Inflammatory macrophage treated with lipopolysaccharide for 4 hours (primary cell): ENCODE results near the gene SMIM44.
"Not testable (repeated sequence)": the region's sequence is repeated elsewhere in the genome, so short reads cannot be mapped to it uniquely, and the experiment has no call there.

ENCODE experiments used
- DNase-seq: peaks from one replicate; pipeline ENCODE4 v3.0.0-alpha.2; 2020

The SMIM44 gene

DNA sequence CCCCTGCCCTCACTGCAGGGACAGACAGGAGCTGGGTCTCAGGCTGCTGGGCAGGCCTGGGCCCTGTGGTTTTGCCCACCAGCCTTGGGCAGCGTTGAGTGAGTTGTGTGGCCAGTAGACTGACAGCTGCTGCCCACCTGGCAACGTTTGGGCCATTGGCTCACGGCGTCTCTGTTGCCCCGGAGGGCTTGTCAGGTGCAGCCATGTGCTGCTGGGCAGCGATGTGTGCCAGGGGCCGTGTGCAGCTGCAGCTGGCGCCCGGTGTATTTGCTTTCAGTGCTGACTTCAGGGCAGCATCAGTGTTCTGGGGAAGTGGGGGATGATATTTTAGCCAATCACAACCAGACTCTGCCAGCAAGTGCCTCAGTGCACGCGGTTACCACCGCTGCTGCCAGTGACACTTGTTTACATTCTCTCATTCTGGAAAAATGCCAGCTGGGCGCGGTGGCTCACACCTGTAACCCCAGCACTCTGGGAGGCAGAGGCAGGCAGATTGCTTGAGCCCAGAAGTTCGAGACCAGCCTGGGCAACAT is 33.5 kb upstream of the SMIM44 start:
- DNase-seq = no peak

DNA sequence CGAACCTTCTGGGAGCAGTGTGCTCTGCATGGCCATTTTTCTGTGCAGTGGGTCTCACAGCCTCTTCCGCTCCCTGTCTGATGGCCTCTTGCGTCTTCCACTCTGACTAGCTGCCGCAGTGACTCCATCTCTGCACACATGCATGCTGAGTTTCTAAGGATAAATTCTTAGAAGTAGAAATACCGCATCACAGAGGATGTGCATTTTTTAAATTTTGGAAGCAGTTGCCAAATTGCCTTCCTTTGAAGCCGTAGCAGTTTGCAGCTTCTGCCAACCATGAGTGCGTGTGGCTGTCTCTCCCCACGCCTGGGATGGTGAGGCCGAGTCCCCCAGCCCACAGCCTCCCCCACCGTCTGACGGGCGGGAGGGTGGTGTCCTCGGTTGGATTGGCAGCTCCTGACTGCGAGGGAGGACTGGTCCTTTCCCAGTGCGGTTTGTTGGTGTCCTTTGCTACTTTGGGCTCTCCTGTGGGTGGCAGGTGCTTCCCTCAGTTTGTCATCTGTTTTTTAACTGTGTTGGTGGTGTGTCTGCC is 32.7 kb upstream of the SMIM44 start:
- no peak for DNase-seq

DNA sequence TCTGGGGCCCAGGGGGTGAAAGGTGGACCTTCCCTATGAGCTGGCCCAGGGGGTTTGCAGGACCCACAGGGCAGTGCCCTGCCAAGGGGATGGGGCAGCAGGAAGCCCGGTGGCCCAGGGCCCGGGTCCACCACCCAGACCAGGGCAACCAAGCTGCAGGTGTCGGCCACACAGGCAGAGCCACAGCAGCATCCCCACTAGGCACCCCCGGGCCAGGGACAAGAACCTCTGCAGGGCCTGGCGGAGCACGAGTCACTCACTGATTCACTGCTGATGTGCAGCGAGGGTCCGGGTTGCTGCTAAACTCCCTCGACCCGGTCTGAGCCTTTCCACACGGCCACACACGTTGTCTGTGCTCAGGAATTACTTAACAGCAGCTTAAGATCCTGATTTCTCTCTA is 31.7 kb upstream of the SMIM44 start:
- DNase-seq = no peak

DNA sequence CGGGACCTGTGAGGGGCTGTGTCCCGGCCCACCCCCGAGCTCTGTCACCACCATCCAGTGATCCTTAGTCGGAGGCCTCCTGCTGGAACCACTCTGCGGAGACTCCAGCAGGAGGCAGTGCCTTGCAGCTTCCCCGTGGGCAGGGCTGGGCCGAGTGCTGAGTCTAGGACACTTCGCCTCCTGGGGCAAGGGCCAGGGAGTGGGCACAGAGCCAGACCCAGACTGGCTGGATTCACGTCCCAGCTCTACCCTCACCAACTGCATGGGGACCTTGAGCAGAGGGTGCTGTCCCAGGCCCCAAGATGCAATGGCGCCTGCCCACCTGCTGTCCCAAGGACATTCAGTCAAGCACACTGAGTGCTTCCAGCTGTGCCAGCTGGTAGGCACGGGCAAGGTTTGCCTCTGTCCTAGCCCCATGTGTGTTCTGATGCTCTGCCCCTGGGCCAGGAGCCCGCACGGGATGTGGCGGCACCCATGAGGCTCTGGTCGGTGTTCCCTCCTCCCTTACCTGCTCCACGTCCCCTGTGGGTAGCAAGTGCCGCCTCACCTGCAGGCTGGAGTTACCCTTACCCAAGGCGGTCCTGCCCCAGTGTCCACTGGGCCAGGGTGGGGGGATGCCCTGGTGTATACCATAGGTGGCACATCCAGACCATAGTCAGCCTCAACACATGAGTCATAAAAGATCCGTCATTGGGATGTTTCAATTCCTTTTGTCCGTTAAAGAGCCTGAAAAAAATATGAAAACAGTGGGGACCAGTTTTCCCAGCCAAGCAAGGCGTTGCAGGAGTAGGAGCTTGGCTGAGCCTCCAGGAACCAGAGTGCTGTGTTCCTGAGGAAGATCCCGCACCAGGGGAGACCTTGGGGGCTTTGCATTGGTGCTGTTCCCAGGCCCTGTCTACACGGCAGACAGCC is 30.2 kb upstream of the SMIM44 start:
- no peak for DNase-seq

DNA sequence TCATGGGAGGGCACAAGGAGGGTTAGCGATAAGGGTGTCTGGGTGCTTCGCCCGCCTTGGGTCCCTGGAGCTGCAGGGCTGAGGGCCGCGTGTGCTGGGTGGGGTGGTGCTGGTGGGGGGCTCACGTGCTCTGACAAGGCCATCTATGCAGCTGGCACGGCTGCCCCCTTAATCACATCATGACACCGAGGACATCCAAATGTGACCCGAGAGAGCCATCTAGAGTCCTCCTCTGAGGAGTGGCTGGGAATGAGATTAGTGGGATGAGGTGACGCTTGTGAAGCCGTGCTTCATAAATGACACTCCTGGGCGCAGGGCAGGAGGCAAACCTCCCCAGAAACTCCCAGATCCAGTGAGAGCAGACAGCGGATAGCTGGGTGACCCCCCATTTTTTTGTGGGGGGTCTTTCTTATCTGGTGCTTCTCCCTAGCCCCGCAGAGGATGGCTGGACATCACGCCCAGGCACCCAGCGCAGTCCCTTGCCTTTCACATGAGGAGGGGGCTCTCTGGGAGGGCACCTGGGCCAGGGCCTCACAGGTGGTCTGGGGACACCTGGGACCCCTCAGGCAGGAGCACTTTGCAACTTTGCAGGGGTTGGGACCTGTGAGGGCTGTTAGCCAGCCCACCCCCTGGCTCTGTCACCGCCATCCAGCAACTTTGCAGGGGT is 29.5 kb upstream of the SMIM44 start:
- DNase-seq = no peak

DNA sequence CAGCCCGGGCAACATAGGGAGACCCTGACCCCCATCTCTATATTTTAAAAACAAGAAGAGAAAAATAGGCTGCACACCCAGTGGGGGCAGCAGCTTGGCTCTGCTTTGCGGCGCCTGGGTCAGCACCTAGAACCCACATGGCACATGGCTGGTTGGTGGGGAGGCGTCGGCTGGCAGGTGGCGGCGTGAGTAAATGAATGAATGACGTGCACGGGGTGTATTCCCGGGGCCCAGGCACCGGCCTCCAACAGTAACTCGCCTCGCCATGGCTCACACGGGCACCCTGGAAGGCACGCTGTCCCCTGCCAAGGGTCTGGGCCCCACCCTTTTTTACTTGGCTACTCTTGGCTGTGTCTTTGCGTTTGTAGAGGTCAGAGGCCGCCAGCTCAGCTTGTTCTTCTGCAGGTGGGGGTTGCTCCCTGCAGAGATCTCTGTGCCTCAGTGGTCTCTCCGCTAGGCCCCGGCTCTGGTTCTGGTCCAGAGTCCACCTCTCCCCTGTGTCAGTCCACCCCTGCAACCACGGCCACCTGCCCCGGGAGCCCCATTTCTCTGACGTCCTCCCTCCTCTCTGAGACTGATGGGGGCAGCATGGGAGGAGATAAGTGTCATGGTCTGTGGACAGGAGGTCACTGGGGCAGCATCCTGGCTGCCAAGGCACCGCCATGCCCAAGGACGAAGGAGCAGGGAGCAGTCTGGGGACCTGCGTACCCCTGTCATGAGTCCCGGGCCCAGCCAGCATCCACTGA is 28.4 kb upstream of the SMIM44 start:
- DNase-seq = no peak

DNA sequence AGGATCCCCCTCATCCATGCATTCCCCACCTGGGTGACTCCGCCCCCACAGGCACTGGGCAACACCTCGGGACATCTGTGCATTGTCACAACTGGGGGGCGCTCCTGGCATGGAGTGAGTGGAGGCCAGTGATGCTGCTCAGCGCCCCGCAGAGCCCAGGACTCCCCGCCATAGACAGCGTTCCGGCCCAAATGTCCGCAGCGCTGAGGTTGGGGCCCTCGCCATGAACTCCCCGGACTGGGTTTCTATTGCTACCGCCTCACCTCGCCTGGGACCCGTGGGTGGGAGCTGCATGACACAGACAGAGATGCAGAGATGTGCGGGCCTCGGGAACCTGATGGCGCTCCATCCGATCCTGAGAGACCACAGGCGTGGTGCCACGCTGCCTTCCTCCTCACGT is 27.5 kb upstream of the SMIM44 start:
- DNase-seq = no peak

DNA sequence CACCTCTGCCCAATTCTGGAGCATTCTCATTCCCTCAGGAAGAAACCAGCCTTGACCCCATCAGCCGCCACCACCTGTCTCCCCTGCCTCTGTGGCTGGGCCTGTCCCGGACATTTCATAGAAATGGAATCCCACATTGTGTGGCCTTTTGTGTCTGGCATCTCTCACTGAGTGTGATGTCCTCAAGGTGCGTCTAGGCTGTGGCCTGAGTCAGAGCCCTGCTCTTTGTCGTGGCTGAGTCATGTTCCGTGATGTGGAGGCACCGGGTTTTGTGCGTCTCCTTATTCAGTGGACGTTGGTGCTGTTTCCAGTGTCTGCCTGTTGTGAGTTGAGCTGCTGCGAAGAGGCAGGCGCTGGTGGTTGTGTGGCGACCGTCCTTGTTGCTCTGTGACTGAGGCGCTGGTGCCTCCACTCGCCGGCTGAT is 26.3 kb upstream of the SMIM44 start:
- DNase-seq = no peak

DNA sequence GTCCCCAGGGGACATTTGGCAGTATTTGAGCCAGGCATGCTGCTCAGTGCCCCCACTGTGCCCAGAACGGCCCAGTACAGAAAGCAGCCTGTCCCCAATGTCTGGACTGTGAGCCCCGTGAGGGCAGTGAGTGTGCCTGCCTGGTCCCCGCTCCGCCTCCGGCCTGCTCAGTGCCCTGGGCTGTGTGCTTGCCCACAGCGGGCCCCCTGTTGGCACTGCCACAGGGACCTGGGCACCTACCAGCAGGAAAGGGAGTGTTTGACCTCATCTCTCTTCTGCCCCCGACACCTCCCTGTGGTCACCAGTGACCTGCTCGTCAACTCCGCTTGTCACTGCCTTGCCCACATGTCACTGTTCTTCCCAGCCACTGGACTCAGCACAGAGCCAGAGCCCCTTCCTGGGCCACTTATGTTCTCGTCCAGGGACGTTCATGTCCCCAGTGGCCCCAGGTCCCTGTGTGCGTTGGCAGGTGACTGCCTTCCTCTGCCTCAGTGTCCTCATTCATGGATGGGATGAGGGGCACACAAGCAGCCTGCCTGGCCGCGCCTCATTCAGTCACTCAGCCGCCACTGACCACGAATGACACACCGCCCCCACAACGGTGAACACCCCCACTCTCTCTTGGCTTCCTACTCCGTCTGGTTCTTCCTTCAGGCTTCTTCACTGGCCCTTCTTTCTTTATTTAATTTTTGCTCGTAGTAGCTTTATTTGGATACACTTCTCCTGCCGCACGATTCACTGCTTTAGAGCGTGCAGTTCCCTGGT is 25.7 kb upstream of the SMIM44 start:
- no peak for DNase-seq

DNA sequence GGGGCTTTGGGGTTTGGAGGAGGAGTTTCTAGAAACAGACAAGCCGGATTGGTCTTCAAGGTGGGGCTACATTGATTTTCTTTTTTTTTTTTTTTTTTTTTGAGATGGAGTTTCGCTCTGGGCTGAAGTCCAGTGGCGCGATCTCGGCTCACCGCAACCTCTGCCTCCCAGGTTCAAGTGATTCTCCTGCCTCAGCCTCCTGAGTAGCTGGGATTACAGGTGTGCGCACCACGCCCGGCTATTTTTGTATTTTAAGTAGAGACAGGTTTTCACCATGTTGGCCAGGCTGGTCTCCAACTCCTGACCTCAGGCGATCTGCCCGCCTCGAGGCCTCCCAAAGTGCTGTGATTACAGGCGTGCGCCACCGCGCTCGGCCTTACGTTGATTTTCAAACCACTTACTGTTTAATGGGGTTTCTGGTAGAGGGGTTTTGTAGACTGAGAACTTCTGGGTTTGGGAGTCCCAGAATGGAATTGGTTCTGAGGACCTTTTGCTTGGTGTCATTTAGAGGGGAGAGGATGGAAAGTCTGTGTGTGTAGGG is 24.9 kb upstream of the SMIM44 start:
- DNase-seq = not testable (repeated sequence)

DNA sequence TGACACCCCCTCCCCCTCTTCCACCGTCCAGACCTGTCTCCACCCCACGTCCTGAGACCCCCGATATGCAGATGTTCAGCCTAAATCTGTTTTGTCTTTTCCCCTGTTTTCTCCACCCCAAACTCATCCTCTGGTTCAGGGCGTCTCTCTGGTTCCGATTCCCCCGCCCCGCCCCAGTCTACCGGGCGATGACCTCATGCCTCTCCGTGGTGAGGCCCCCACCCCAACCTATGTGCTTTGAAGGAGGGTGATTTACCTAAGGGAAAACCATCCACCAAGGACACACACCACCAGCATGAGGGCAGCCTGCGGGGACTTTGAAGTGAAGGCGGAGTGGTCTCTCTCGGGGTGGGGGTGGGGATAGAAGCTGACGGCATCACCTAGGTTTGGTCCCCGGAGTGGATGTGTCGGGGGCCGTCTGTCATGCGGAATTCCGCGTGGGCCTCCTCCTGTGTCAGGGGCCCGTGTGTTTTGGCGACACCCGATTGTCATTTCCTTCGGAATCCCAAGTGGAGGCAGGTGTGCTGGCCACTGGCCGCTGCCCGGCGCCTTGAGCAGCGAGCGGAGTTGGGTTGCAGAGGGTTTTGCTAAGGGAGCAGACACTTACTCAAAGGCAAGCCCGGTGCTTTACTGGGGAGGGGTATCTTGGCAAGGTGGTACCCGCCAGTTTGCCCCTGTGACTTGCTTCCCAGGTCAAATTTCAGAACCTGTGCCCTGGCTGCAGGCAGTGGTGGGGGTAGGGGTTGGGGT is 24.3 kb upstream of the SMIM44 start:
- no peak for DNase-seq

DNA sequence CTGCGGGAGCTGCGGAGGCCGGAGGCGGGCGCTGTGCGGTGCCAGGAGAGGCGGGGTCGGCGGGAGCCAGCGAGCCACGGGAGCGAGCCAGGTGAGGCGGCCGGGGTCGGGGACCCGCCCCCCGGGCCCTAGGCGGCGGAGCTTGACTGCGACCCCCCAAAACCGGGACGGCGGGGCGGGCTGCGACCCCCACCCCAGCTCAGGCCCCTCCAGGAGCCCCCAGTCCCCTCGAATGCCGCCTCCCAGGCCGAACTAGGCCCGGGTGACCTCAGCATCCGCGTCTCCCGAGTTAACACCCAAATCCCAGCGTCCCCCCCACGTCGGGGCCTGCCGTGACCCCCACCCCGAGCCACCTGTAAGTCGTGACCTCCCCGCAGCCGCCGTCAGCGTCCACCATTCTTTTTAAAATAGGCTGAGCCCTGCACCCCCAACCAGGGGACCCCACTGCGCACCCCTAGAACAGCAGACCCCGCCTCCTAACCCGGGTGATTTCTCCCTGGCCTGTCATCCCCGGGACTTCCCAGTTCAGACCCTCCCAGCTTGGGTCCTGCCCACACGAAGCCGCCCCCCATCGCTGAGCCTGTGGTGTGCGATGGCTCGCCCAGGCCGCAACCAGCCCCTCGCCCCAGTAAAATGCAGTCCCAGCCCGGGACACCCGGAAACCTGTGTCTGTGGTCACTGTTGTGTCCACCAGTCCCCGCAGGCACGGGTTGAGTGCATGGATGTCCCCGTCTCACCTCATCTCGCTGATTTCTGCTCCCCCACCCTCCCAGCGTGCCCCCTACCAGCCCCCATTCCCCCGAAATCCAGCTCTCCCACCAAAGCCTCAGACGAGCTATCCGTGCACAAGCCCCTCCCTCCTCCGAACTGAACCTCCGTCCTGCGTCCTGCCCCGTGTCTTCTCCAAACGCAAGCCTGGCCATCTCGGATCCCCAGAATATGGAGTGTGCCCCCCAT is 23.4 kb upstream of the SMIM44 start:
- peak; percentile 11 for DNase-seq

DNA sequence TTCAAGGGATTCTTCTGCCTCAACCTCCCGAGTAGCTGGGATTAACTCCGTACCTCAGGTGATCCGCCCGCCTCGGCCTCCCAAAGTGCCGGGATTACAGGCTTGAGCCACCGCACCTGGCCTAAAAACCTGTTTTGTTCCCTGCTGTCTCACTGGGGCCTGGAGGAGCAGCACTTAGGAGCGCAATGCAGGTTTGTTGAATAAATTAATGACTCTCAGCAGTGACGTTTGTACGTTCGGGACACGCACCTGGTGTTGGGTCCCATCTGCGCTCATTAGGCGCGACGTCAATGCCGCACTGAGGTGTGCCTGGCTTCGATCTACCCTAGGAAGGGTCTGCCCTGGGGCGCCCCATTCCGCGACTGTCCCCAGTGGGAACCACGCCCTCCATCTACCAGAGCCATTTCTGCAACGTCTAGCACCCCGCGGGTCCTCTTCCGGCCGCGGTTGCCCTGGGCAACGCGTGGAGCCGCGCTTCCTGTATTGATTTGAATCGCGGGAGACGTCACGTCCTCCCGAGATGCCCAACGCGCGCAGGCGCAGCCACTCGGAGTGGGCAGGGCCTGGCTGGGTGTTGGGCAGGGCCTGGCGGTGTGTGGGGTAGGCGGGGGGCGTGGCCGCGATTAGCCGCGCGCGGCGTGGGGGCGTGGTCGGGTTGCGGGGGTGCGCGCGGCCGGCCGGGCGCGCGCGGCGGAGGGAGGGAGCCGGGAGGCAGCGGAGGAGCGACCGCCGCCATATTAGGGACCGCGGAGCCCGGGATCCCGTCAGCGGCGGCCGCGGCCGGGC is 22.6 kb upstream of the SMIM44 start, which contains the start of gene FZR1:
Gene FZR1 (plus strand): TSS at position 714 of the 786 bp plus-strand sequence. CDS start 16,679 bp downstream, outside the sequence.
- DNase-seq = peak; percentile 100

DNA sequence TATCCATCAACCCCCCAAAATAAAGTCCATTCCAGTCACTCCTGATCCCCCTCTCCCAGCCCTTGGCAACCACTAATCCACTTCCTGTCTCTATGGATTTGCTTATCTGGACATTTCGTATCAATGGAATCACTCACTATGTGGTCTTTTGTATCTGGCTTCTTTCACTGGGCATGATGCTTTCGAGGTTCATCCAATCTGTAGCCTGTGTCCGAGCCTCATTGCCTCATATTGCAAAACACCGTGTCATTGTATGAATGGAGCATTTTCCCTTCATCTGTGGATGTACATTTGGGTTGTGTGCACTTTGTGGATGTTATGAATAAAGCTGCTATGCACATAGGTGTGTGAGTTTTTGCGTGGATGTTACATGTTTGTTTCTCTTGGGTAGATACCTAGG is 21.5 kb upstream of the SMIM44 start:
- DNase-seq = peak; percentile 17

DNA sequence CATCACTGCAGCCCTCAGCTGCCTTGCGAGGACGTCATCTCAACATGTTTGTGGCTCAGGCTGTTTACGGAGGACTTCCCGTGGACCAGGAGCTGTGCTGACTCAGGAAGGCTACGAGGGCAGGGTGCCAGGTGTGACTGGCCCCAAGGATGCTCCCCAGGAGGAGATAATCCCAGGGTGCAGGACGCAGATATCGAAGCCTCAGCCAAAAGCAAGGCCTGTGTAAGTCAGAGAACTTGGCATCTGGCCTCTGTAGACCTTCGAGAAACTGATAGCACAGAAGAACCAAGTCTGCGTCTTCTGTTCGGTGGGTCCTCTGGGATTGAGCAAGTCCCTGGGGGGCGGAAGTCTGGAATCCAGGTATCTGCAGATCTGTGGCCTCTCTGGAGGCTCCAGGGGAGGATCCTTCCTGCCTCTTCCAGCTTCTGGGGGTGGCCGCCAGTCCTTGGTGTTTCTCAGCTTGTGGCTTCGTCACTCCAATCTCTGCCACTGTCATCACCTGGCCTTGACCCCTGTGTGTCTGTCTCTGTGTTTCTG is 19.9 kb upstream of the SMIM44 start:
- DNase-seq = no peak

DNA sequence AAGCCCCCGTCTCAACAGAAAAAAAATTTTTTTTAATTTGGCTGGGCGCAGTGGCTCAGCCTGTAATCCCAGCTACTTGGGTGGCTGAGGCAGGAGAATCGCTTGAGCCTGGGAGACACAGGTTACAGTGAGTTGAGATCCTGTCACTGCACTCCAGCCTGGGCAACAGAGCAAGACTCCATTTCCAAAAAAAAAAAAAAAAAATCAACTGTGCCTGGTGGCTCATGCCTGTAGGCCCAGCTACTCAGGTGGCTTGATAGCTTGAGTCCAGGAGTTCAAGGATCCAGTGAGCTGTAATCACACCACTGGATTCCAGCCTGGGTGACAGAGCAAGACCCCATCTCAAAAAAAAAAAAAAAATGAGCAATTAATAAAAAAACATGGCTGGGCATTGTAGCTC is 18.5 kb upstream of the SMIM44 start:
- no peak for DNase-seq

DNA sequence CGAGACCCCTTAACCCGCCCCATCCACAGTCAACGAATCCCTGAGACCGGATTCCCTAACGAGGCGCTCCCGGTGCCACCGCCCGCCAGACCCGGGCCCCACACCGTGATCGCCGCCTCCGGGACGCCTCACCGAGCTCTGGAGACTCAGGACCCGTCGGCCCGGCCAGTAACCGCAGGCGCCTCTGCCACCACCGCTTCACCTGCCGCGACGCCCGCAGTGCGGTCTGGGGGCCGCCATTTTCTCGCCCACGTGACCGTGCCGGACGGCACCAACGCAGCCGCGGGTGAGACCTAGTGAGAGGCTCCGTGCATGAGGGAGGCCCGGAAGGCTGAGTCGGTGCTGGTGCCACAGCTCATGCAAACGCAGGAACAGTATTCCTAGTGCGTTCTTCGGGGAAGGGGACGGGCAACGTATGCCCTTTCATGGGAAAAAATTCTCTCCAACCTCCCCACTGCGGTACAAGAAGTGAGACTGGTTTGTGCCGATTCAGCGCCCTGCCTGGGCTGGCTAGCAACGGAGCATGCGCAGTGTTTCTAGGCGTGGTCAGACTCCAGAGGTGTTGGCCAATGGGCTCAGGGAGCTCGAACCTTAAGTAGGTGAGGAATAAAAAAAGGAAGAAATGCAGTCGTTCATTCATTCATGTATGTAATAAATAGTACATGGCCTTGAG is 17.3 kb upstream of the SMIM44 start, which contains the start of gene DOHH:
Gene DOHH (minus strand): TSS at position 246 of the 673 bp plus-strand sequence. CDS start 3,860 bp downstream, outside the sequence.
- peak; percentile 96 for DNase-seq
